ENCODE data around the gene NRN1.
"Not testable (repeated sequence)": the region's sequence is repeated elsewhere in the genome, so short reads cannot be mapped to it uniquely, and the experiment has no call there.

The NRN1 gene

DNA sequence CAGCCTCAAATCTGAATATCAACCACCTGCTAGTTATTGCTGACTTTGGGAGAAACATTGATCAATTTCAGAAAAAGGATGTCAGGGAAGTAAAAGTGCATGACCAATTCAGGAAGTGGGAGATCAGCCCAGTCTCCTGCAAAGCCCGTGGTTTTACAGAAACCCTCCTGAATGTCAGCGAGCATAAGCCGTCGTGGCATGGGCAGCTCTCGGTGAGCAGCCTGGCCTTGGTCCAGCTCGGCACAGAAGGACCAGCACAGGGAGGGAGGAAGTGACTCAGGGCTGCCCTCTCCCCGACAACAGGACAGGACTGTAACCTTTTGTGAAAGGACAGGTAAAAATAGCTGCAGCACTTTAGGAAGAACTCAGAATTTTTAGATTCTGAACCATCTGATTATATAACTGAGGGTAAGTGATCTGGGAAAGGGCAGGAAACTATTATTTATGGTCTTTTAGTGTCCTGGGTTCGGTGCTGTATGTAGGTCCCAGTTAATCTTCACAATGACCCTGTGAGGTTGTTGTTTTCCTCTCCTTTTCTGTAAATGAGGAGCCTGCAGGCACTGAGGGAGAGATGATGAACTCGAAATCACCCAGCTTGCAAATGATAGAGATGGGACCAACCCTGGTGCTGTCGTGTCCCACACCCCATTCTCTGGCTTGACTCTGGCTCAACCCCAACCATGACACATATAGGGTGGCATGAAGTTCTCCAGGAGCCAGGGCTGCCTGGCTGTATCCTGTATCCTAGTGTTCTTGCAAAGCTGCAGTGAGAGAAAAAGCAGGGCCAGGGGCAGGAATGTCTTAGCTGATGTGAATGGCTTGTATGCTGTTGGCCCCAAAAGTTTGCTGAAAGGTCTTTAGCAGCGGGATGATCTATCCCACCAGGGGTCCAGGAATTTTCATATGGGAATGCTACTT, 37.6 kb downstream of the NRN1 start:
- ChIA-PET CTCF (interaction anchor here (1.1 to 1.9 kb wide), 4 partner anchors 12 to 498 kb away, joined by 3 to 5 read pairs (median 4); no protein-coding TSS in a partner anchor), POLR2A (interaction anchor here (1.0 kb wide), 1 partner anchor 13 kb away, joined by 3 read pairs; no protein-coding TSS in a partner anchor)
- no peak for DNase-seq (ENCODE audit: low read depth, low spot score)
- H3K4me3 ChIP-seq (ENCODE audit: low read depth, low read length): no peak overlapping the region
- TF ChIP-seq CTCF (IDR thresholded peaks at IDR 0.05; ENCODE audit: insufficient read depth, low read length, missing control alignments): no peak

- CTCF ChIA-PET: interaction anchor here (1.4 to 1.9 kb wide), 3 partner anchors 11 to 496 kb away, joined by 3 to 5 read pairs (median 4); no protein-coding TSS in a partner anchor
- DNase-seq (ENCODE audit: low read depth, low spot score); H3K4me3 ChIP-seq (ENCODE audit: low read depth, low read length); POLR2A ChIA-PET: not testable (repeated sequence)
Measured at GRCh38 chr6:5968036-5968435, 38.7 kb downstream of the NRN1 start.

DNA sequence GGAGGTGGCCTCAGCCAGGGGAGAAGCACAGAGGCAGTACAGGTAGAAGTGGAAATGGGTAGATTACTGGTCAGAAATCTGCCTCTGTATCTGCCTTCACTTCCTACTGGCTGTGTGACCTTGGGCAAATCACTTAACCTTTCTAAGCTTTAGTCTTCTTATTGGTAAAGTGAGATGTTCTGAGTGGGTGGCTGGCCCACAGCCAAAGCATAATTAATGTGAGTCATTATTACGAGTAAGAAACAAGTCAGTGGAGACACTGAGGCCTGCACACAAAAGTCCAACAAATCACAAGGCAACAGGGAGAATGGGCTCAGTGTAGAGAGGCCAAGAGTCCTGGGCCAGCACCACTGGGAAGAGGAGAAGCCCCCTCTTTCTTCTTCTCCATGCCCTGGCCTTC, 39.1 kb downstream of the NRN1 start:
- POLR2A ChIA-PET: no interaction called here
- no peak for TF ChIP-seq CTCF (IDR thresholded peaks at IDR 0.05; ENCODE audit: insufficient read depth, low read length, missing control alignments)
- H3K4me3 ChIP-seq (ENCODE audit: low read depth, low read length): no peak overlapping the region
- DNase-seq (ENCODE audit: low read depth, low spot score): no peak
- CTCF ChIA-PET: interaction anchor here (1.9 kb wide), 1 partner anchor 25 kb away, joined by 4 read pairs; no protein-coding TSS in a partner anchor

- POLR2A ChIA-PET: no interaction called here
Measured at GRCh38 chr6:5962794-5963193, 43.9 kb downstream of the NRN1 start.

GRCh38 chr6:5961836-5962235, 44.9 kb downstream of the NRN1 start:
- DNase-seq (ENCODE audit: low read depth, low spot score): no peak
- TF ChIP-seq CTCF (IDR thresholded peaks at IDR 0.05; ENCODE audit: insufficient read depth, low read length, missing control alignments): no peak
- POLR2A ChIA-PET: no interaction called here
- no peak overlapping the region for H3K4me3 ChIP-seq (ENCODE audit: low read depth, low read length)
- CTCF ChIA-PET: no interaction called here

More at GRCh38 chr6:5962794-5963193, 43.9 kb downstream of the NRN1 start:
- TF ChIP-seq CTCF (IDR thresholded peaks at IDR 0.05; ENCODE audit: insufficient read depth, low read length, missing control alignments): no peak
- CTCF ChIA-PET: no interaction called here
- no peak for DNase-seq (ENCODE audit: low read depth, low spot score)
- H3K4me3 ChIP-seq (ENCODE audit: low read depth, low read length): no peak overlapping the region

DNA sequence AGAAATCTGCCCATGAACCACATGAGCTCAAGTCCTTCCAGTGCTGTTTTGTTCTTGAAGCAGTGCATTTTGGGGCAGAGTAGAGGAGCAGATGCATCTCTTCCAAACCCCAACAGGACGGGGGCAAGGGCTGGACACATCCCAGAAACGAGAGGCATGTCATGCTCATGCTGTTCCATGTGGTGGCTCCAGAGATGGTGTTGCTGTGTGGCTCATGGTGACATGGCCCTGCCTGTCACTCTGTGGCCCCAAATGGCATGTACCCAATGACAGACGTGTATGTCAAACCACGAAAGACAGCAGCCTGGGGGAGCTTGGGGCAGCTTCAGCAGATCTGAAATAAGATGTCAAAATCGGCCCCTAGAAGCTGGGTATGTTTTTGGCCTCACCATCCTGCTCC, 46.3 kb downstream of the NRN1 start:
- H3K4me3 ChIP-seq (ENCODE audit: low read depth, low read length): no peak overlapping the region
- ChIA-PET CTCF (interaction anchor here (1.4 kb wide), 1 partner anchor 9 kb away, joined by 6 read pairs; no protein-coding TSS in a partner anchor), POLR2A (no interaction called here)
- no peak for DNase-seq (ENCODE audit: low read depth, low spot score)
- TF ChIP-seq CTCF (IDR thresholded peaks at IDR 0.05; ENCODE audit: insufficient read depth, low read length, missing control alignments): no peak

Data from AG04449 (cell line).